ENCODE data around the gene CDH4. TPM values are rescaled to one million over a fixed set of nuclear protein-coding genes. Genes with fewer than 3 reads are reported as not detected.
A peak's percentile ranks its signal among the peaks of the same experiment; 100 is the strongest.

Gene CDH4
- total and polyA plus RNA-seq, 2 of the 8 experiments (the other 6 are each of a cell fraction or from before 2014, with no cell fraction given): 4.3 to 7.9 TPM

- H3K4me3 ChIP-seq (ENCODE audit: extremely low read depth in 1 of 4, insufficient read depth in 2 of 4, low read depth in 3 of 4, low read length in 4 of 4): no peak overlapping the region
- H2BK20ac ChIP-seq (ENCODE audit: low read length): no peak overlapping the region
- no peaks in the 10 kb centered on the region for H3K9me3 ChIP-seq (ENCODE audit: insufficient read depth in 2 of 2, low read depth in 1 of 2, low read length in 1 of 2)
- no peak overlapping the region for H3K14ac ChIP-seq (ENCODE audit: insufficient read length)
- TF ChIP-seq RAD21 (IDR thresholded peaks at IDR 0.05 in 1 of 2, conservative IDR thresholded peaks at IDR 0.05 in 1 of 2; ENCODE audit: low read depth in 2 of 2, low read length in 2 of 2) (no peak), SP2 (IDR thresholded peaks at IDR 0.05; ENCODE audit: low read length) (no peak), HDAC6 (IDR thresholded peaks at IDR 0.05; ENCODE audit: low read depth, low read length) (no peak)
- H3K4ac ChIP-seq (replicated peaks; ENCODE audit: insufficient read length, low read depth, low read length): no peak overlapping the region
- no peak overlapping the region for H2AK5ac ChIP-seq (ENCODE audit: low read depth, low read length)
- no peak overlapping the region for H4K91ac ChIP-seq (replicated peaks; ENCODE audit: insufficient read length, low read length)
- H2AFZ ChIP-seq (ENCODE audit: low read length): no peak overlapping the region
- no peak overlapping the region for H2BK120ac ChIP-seq (replicated peaks; ENCODE audit: low read depth, low read length)
- H2BK12ac ChIP-seq (ENCODE audit: low read depth, low read length): 0 out of 2 replicates have a peak overlapping the region, but pooled peaks have one; percentile 39
- H3K36me3 ChIP-seq (ENCODE audit: control insufficient read depth in 2 of 4, insufficient read depth in 4 of 4, low read length in 3 of 4): no peaks in the 10 kb centered on the region
- no peak overlapping the region for H3K9ac ChIP-seq (replicated peaks in 1 of 4; ENCODE audit: extremely low read depth in 1 of 4, low read depth in 3 of 4, low read length in 3 of 4)
- H4K20me1 ChIP-seq (replicated peaks in 1 of 2; ENCODE audit: control insufficient read depth in 1 of 2, insufficient read depth in 2 of 2, low read length in 2 of 2): peaks cover 0 to 9% of the 10 kb centered on the region in 2 experiments
- no peak overlapping the region for H3K23ac ChIP-seq (ENCODE audit: insufficient read length)
- H3K23me2 ChIP-seq (ENCODE audit: low read depth, low read length): peaks cover 6% of the 10 kb centered on the region; the same call in 1 of the 2 replicates
- no peak overlapping the region for H3K56ac ChIP-seq (replicated peaks; ENCODE audit: insufficient read length, low read depth, low read length)
- no peak for FAIRE-seq
- peaks cover 2% of the 10 kb centered on the region; the same call in 1 of the 2 replicates for H3K79me1 ChIP-seq (ENCODE audit: low read depth, low read length)
- no peak overlapping the region for H3K4me2 ChIP-seq (ENCODE audit: insufficient read depth in 1 of 2, low read depth in 2 of 2, low read length in 2 of 2)
- no peaks in the 10 kb centered on the region; a peak in 2 of 7 replicates for H3K27me3 ChIP-seq (replicated peaks in 1 of 4; ENCODE audit: control insufficient read depth in 3 of 4, extremely low read depth in 1 of 4, insufficient read depth in 3 of 4, low read length in 3 of 4)
- no peak for DNase-seq (ENCODE audit: low read depth in 1 of 2, low spot score in 2 of 2)
- CTCF ChIA-PET (ENCODE audit: partially characterized antibody): interaction anchor here (0.6 kb wide), 1 partner anchor 749 kb away, joined by 7 read pairs; no protein-coding TSS in a partner anchor
- no peak overlapping the region for H3K27ac ChIP-seq (ENCODE audit: low read depth, low read length)
- POLR2A ChIA-PET (ENCODE audit: partially characterized antibody): no interaction called here
- peaks cover 0 to 12% (median 4%) of the 10 kb centered on the region in 4 experiments; a peak in 5 of 7 replicates for H3K4me1 ChIP-seq (replicated peaks in 1 of 4; ENCODE audit: control insufficient read depth in 3 of 4, insufficient read depth in 4 of 4, low read length in 3 of 4)
- H4K5ac ChIP-seq (ENCODE audit: insufficient read length, low read depth, low read length): no peak overlapping the region
- no peak overlapping the region for H2BK15ac ChIP-seq (ENCODE audit: low read length)
- no peaks in the 10 kb centered on the region for H3K79me2 ChIP-seq (ENCODE audit: control insufficient read depth in 1 of 2, insufficient read depth in 2 of 2, low read length in 2 of 2)
- no peak overlapping the region for H4K8ac ChIP-seq (ENCODE audit: extremely low read depth, insufficient read depth, low read length)
- 90% methylated on average over 25 of the region's 25 CpGs; no CpG with 5 or more reads in 1 of the 2 experiments for WGBS, 2 experiments (ENCODE audit: extremely low coverage in 1 of 2, insufficient coverage in 1 of 2, insufficient read length in 1 of 2, insufficient replicate concordance in 2 of 2, low coverage in 1 of 2, low lambda C conversion rate in 2 of 2, missing lambda C conversion rate in 1 of 2)
- no peak overlapping the region for H2BK5ac ChIP-seq (ENCODE audit: low read depth, low read length)
- H3K18ac ChIP-seq (ENCODE audit: extremely low read depth, low read length): no peak overlapping the region
Measured at GRCh38 chr20:61757678-61758563, 505.9 kb downstream of the CDH4 start.

Data from H1 (cell line).